Activated naive CD8-positive, alpha-beta T cell treated with anti-CD3 and anti-CD28 coated beads, Interleukin-2, amount 50 U/mL, for 24 hours (primary cell): ENCODE results near the gene LMF2.
"Not testable (repeated sequence)": the region's sequence is repeated elsewhere in the genome, so short reads cannot be mapped to it uniquely, and the experiment has no call there.

Source experiments
- ATAC-seq: fragments of 150-1000 bp; cut with Tn5 transposase; one replicate; pipeline ENCODE4 v1.10.0; 2021
- DNase-seq: peaks from one replicate; pipeline ENCODE4 v3.0.0; 2021
- H3K27ac Mint-ChIP-seq: one replicate; pipeline ENCODE4 v1.8.0; 2021; ENCODE audit warnings: mild to moderate bottlenecking, mixed read lengths
- H3K27me3 Mint-ChIP-seq: one replicate; pipeline ENCODE4 v1.8.0; 2021; ENCODE audit warnings: mixed read lengths
- H3K36me3 Mint-ChIP-seq: one replicate; pipeline ENCODE4 v1.8.0; 2021; ENCODE audit warnings: low read depth, mixed read lengths
- H3K4me1 Mint-ChIP-seq: one replicate; pipeline ENCODE4 v1.8.0; 2021; ENCODE audit warnings: mixed read lengths
- H3K4me3 Mint-ChIP-seq: one replicate; pipeline ENCODE4 v1.8.0; 2021; ENCODE audit warnings: mild to moderate bottlenecking, moderate library complexity, mixed read lengths
- H3K9me3 Mint-ChIP-seq: one replicate; pipeline ENCODE4 v1.8.0; 2021; ENCODE audit warnings: mixed read lengths

LMF2 gene

GRCh38 chr22:50522208-50522805 lies 14.8 kb upstream of the LMF2 start:
- Mint-ChIP-seq H3K9me3 (no peaks in the 10 kb centered on the region), H3K4me3 (no peak overlapping the region), H3K27ac (no peak overlapping the region), H3K36me3 (peaks cover 21% of the 10 kb centered on the region), H3K27me3 (no peaks in the 10 kb centered on the region), H3K4me1 (peaks cover 19% of the 10 kb centered on the region)
- ATAC-seq (no peak), DNase-seq (no peak)

- Mint-ChIP-seq H3K27me3 (no peaks in the 10 kb centered on the region), H3K4me1 (peaks cover 13% of the 10 kb centered on the region), H3K36me3 (peaks cover 25% of the 10 kb centered on the region), H3K27ac (no peak overlapping the region), H3K4me3 (no peak overlapping the region), H3K9me3 (no peaks in the 10 kb centered on the region)
- no peak for ATAC-seq
- no peak for DNase-seq
Measured at GRCh38 chr22:50521710-50522109, 14.2 kb upstream of the LMF2 start.

- Mint-ChIP-seq H3K4me3 (no peak overlapping the region), H3K9me3 (no peaks in the 10 kb centered on the region), H3K36me3 (peaks cover 25% of the 10 kb centered on the region), H3K27ac (no peak overlapping the region), H3K27me3 (no peaks in the 10 kb centered on the region), H3K4me1 (peaks cover 11% of the 10 kb centered on the region)
- DNase-seq (no peak), ATAC-seq (no peak)
Measured at GRCh38 chr22:50520826-50521453, 13.4 kb upstream of the LMF2 start.

GRCh38 chr22:50520184-50520583 lies 12.7 kb upstream of the LMF2 start:
- not testable (repeated sequence) for ATAC-seq, H3K9me3 Mint-ChIP-seq, DNase-seq, H3K27me3 Mint-ChIP-seq, H3K27ac Mint-ChIP-seq, H3K4me3 Mint-ChIP-seq
- Mint-ChIP-seq H3K36me3 (peaks cover 25% of the 10 kb centered on the region), H3K4me1 (peaks cover 11% of the 10 kb centered on the region)

- Mint-ChIP-seq H3K36me3 (peaks cover 23% of the 10 kb centered on the region), H3K27me3 (no peaks in the 10 kb centered on the region), H3K9me3 (no peaks in the 10 kb centered on the region), H3K27ac (no peak overlapping the region), H3K4me3 (no peak overlapping the region), H3K4me1 (peaks cover 9% of the 10 kb centered on the region)
- no peak for DNase-seq
- no peak for ATAC-seq
Measured at GRCh38 chr22:50519151-50519550, 11.6 kb upstream of the LMF2 start.

- Mint-ChIP-seq H3K4me1 (peaks cover 9% of the 10 kb centered on the region), H3K27ac (no peak overlapping the region), H3K27me3 (no peaks in the 10 kb centered on the region), H3K36me3 (peaks cover 23% of the 10 kb centered on the region), H3K9me3 (no peaks in the 10 kb centered on the region), H3K4me3 (no peak overlapping the region)
- DNase-seq, result no peak
- no peak for ATAC-seq
Measured at GRCh38 chr22:50518606-50519005, 11.1 kb upstream of the LMF2 start.

GRCh38 chr22:50517495-50518260 lies 10.2 kb upstream of the LMF2 start:
- H3K9me3 Mint-ChIP-seq, result no peaks in the 10 kb centered on the region
- DNase-seq (no peak), ATAC-seq (no peak)
- peaks cover 22% of the 10 kb centered on the region for H3K36me3 Mint-ChIP-seq
- H3K4me1 Mint-ChIP-seq, result peaks cover 7% of the 10 kb centered on the region
- H3K27me3 Mint-ChIP-seq, result no peaks in the 10 kb centered on the region
- no peak overlapping the region for H3K27ac Mint-ChIP-seq
- no peak overlapping the region for H3K4me3 Mint-ChIP-seq

GRCh38 chr22:50516891-50517290 lies 9.4 kb upstream of the LMF2 start:
- no peak overlapping the region for H3K4me3 Mint-ChIP-seq
- H3K27ac Mint-ChIP-seq, result no peak overlapping the region
- ATAC-seq (no peak), DNase-seq (no peak)
- H3K36me3 Mint-ChIP-seq, result peaks cover 27% of the 10 kb centered on the region
- H3K4me1 Mint-ChIP-seq, result peaks cover 15% of the 10 kb centered on the region
- no peaks in the 10 kb centered on the region for H3K9me3 Mint-ChIP-seq
- H3K27me3 Mint-ChIP-seq, result no peaks in the 10 kb centered on the region

GRCh38 chr22:50516068-50516467 lies 8.6 kb upstream of the LMF2 start:
- H3K4me1 Mint-ChIP-seq, result peaks cover 16% of the 10 kb centered on the region

GRCh38 chr22:50513175-50513574 lies 5.7 kb upstream of the LMF2 start:
- no peak overlapping the region for H3K4me3 Mint-ChIP-seq
- peaks cover 30% of the 10 kb centered on the region for H3K4me1 Mint-ChIP-seq
- H3K9me3 Mint-ChIP-seq, result no peaks in the 10 kb centered on the region
- DNase-seq, result no peak
- H3K27ac Mint-ChIP-seq, result no peak overlapping the region
- ATAC-seq, result no peak
- H3K27me3 Mint-ChIP-seq, result no peaks in the 10 kb centered on the region
- peaks cover 26% of the 10 kb centered on the region for H3K36me3 Mint-ChIP-seq

More at GRCh38 chr22:50516068-50516467, 8.6 kb upstream of the LMF2 start:
- no peak overlapping the region for H3K4me3 Mint-ChIP-seq
- H3K27ac Mint-ChIP-seq, result no peak overlapping the region
- no peak for DNase-seq
- H3K27me3 Mint-ChIP-seq, result no peaks in the 10 kb centered on the region
- no peak for ATAC-seq
- peaks cover 26% of the 10 kb centered on the region for H3K36me3 Mint-ChIP-seq
- H3K9me3 Mint-ChIP-seq, result no peaks in the 10 kb centered on the region

- no peak for ATAC-seq
- Mint-ChIP-seq H3K4me1 (peaks cover 27% of the 10 kb centered on the region), H3K27ac (peak overlapping the region; percentile 87), H3K27me3 (no peaks in the 10 kb centered on the region), H3K36me3 (peaks cover 13% of the 10 kb centered on the region), H3K4me3 (peak overlapping the region; percentile 92), H3K9me3 (no peaks in the 10 kb centered on the region)
- DNase-seq, result no peak
Measured at GRCh38 chr22:50508897-50509296, 1.4 kb upstream of the LMF2 start.

GRCh38 chr22:50507991-50508884 lies 736 bp upstream of the LMF2 start, which contains the start of gene NCAPH2:
Gene NCAPH2, plus strand, starts transcription at chr22:50508224. Its CDS starts 114 bp downstream, at chr22:50508338.
- no peaks in the 10 kb centered on the region for H3K27me3 Mint-ChIP-seq
- H3K9me3 Mint-ChIP-seq, result no peaks in the 10 kb centered on the region
- DNase-seq (peak; percentile 99), ATAC-seq (peak; percentile 61)
- peaks cover 13% of the 10 kb centered on the region for H3K36me3 Mint-ChIP-seq
- peak within 1 kb of the TSS; percentile 87 for H3K27ac Mint-ChIP-seq
- peak within 1 kb of the TSS; percentile 93 for H3K4me3 Mint-ChIP-seq
- H3K4me1 Mint-ChIP-seq, result peaks cover 27% of the 10 kb centered on the region

- H3K36me3 Mint-ChIP-seq, result peaks cover 6% of the 10 kb centered on the region
- DNase-seq (peak; percentile 23), ATAC-seq (no peak)
- H3K27me3 Mint-ChIP-seq, result no peaks in the 10 kb centered on the region
- H3K27ac Mint-ChIP-seq, result peak overlapping the region; percentile 84
- no peaks in the 10 kb centered on the region for H3K9me3 Mint-ChIP-seq
- peaks cover 16% of the 10 kb centered on the region for H3K4me1 Mint-ChIP-seq
- peak overlapping the region; percentile 93 for H3K4me3 Mint-ChIP-seq
Measured at GRCh38 chr22:50506611-50507420, 686 bp downstream of the LMF2 start.
